ENCODE measurements around the gene STAG3. TPM values are rescaled to one million over a fixed set of nuclear protein-coding genes. Genes with fewer than 3 reads are reported as not detected.

The STAG3 gene
- total RNA-seq, 1 donor from 2014 or later: 0.57 TPM

DNA sequence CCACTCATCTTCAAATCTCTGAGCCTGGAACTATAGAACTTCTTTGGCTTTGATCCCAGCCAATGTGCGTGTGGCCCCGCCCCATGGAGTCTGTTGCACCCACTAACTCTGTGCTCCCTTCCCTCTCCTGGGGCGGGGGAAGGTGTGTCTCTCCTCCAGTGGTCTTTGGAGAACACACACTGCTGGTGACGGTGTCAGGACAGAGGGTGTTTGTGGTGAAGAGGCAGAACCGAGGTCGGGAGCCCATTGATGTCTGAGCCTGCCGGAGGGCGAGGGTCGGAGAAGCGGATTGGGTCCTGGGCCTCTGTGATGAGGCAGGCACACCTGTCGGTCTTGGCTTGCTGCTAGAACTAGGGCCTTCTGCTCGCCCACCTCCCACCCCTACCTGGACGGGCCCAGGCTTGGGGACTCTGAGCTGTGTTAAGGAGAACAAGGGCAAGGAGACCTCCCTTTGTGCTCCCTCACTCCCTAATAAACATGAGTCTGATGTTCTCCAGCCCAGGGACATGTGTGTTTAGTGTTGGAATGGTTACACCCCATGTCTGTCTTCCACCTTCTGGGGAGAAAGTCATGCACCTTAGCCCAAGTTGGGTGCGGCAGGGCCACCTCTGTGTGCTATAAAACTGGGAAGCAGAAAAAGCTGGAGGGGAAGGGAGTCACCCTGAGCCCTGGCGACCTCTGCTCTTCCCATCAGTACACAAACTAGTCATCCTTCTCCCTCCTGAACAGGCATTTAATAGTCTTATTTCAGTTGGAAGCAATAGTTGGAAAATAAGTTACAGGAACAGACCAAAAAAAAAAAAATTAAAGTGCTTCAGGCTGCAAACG is 23.8 kb upstream of the STAG3 start:
- no peaks in the 10 kb centered on the region for H3K9me3 Mint-ChIP-seq (ENCODE audit: low read depth)
- H3K27ac Mint-ChIP-seq (ENCODE audit: unreplicated experiment): peak overlapping the region; percentile 45
- TF ChIP-seq, protein P1, sequence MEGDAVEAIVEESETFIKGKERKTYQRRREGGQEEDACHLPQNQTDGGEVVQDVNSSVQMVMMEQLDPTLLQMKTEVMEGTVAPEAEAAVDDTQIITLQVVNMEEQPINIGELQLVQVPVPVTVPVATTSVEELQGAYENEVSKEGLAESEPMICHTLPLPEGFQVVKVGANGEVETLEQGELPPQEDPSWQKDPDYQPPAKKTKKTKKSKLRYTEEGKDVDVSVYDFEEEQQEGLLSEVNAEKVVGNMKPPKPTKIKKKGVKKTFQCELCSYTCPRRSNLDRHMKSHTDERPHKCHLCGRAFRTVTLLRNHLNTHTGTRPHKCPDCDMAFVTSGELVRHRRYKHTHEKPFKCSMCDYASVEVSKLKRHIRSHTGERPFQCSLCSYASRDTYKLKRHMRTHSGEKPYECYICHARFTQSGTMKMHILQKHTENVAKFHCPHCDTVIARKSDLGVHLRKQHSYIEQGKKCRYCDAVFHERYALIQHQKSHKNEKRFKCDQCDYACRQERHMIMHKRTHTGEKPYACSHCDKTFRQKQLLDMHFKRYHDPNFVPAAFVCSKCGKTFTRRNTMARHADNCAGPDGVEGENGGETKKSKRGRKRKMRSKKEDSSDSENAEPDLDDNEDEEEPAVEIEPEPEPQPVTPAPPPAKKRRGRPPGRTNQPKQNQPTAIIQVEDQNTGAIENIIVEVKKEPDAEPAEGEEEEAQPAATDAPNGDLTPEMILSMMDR (IDR thresholded peaks at IDR 0.05): no peak
- peaks cover 38% of the 10 kb centered on the region for H3K4me1 Mint-ChIP-seq (ENCODE audit: low read depth)
- no peaks in the 10 kb centered on the region for H3K27me3 Mint-ChIP-seq (ENCODE audit: low read depth)
- peaks cover 7% of the 10 kb centered on the region for H3K36me3 Mint-ChIP-seq (ENCODE audit: low read depth)
- DNase-seq (ENCODE audit: low spot score): no peak
- H3K4me3 Mint-ChIP-seq (ENCODE audit: unreplicated experiment): no peak overlapping the region

DNA sequence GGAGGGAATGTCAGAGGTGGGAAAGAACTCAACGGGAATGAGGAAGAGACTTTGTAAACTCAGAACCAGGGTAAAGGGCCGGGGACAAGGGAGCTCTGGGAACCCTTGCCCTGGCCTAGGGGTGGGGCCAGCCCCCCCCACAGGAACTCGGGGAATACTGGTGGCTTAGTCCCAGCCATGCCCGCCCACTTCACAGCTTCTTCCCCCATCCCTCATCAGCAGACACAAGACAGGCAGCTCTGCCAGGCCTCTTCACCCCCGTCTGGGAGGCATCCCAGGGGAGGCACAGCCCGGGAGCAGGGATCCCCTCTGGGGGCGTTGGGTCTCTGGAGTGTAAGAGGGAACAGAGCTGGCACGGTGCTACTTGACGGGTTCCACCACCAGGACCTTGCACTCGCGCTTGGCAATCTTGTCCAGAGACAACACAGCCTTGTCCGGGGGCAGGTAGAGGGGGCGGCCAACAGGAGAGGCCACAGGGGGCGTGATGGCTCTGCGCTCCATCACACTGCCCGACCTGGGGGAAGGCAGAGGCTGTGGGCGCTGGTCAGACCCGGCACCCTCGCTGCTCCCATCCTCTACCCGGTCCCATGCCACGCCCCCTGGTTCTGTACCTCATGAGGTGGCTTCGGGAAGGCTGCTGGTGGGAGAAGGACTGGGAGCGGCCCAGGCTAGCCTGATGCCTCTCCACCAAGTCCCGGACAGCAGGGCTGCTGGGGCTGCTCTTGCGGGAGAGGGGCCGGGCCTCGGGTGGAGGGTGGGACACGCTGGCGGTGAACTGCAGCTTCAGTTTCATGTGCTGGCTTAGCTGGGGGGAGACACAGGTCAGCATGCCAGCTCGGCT is 22.8 kb upstream of the STAG3 start:
- H3K4me3 Mint-ChIP-seq (ENCODE audit: unreplicated experiment): no peak overlapping the region
- peaks cover 7% of the 10 kb centered on the region for H3K36me3 Mint-ChIP-seq (ENCODE audit: low read depth)
- no peak for DNase-seq (ENCODE audit: low spot score)

DNA sequence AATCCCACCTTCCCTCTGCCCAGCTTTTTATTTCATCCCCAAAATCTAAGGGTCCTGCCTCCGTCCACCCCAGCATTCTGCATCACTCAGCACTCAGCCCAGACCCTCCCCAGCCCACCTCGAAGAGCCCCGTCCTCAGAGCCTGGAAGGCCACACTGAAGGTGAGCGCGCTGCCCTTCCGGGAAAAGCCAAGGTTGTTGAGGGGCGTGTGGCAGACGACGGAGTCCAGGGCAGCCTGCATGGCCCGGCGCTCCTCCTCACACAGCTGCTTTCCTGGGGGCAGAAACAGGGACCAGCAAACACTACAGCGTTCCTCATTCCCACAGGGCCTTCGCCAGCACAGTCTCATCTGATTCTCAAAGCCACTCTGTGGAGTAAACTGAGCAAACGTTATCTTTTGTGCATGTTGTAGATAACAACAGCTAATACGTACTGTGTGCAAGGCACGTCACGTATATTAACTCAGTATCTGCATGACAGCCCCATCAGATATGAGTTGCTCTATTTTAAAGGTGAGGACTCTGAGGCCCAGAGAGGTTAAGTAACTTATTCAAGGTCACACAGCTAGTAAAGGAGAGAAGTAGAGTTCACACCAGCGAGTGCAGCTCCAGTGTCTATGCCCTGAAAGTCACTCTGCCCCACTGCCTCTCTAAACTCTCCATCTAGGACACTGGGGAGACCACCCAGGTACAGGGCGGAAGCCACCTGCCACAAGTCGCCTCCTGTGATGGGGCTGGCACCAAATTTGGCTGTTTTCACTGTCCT is 22.0 kb upstream of the STAG3 start:
- Mint-ChIP-seq H3K4me1 (ENCODE audit: low read depth) (peaks cover 28% of the 10 kb centered on the region), H3K27me3 (ENCODE audit: low read depth) (no peaks in the 10 kb centered on the region), H3K36me3 (ENCODE audit: low read depth) (peaks cover 7% of the 10 kb centered on the region), H3K9me3 (ENCODE audit: low read depth) (no peaks in the 10 kb centered on the region), H3K27ac (ENCODE audit: unreplicated experiment) (no peak overlapping the region), H3K4me3 (ENCODE audit: unreplicated experiment) (no peak overlapping the region)
- TF ChIP-seq, protein P1 (IDR thresholded peaks at IDR 0.05): no peak
- DNase-seq (ENCODE audit: low spot score): no peak

More for the DNA sequence above, 22.8 kb upstream of the STAG3 start:
- no peaks in the 10 kb centered on the region for H3K9me3 Mint-ChIP-seq (ENCODE audit: low read depth)
- peaks cover 35% of the 10 kb centered on the region for H3K4me1 Mint-ChIP-seq (ENCODE audit: low read depth)
- H3K27ac Mint-ChIP-seq (ENCODE audit: unreplicated experiment): peak overlapping the region; percentile 45
- no peaks in the 10 kb centered on the region for H3K27me3 Mint-ChIP-seq (ENCODE audit: low read depth)
- TF ChIP-seq, protein P1 (IDR thresholded peaks at IDR 0.05): no peak

DNA sequence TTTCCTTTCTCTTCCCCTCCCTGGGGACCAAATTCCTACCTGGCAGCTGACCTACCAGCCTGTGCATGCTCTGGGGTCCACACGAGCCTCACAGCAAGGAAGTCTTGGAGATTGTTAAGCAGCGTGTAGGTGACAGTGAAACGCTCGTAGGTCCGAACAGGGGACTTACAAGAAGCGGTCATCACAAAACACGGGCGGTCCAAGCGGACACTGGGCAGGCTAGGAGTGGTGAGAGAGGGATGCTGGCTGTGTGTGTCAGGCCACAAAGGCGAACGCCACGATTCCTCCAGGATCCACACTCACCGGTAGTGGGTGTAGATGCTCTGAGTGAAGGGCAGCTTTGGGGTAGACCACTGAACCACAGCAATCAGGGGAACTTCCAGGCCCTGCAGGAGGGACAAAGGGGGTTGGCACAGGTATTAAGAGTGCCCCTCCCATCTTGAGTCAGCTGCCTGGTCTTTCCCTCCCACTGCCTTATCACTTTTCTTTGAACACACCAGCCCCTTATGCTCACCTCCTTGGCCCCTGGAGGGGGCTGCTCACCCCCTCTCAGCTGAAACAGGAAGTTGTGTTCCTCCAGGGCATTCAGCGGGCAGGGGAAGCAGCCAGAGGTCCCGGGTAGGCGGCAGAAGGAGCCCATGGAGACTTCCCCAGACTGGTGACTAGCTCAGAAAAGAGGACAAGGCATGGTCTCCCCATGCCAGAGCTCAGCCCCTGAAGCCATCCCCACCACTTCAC is 21.2 kb upstream of the STAG3 start:
- TF ChIP-seq, protein P1 (IDR thresholded peaks at IDR 0.05): no peak
- Mint-ChIP-seq H3K36me3 (ENCODE audit: low read depth) (peaks cover 7% of the 10 kb centered on the region), H3K4me1 (ENCODE audit: low read depth) (peaks cover 28% of the 10 kb centered on the region), H3K27me3 (ENCODE audit: low read depth) (no peaks in the 10 kb centered on the region), H3K4me3 (ENCODE audit: unreplicated experiment) (peak overlapping the region; percentile 75), H3K27ac (ENCODE audit: unreplicated experiment) (peak overlapping the region; percentile 69), H3K9me3 (ENCODE audit: low read depth) (no peaks in the 10 kb centered on the region)
- no peak for DNase-seq (ENCODE audit: low spot score)
